H1 (cell line): ENCODE data around the gene ADRM1. TPM values are rescaled to one million over a fixed set of nuclear protein-coding genes. Genes with fewer than 3 reads are reported as not detected.

Experiments
- CTCF ChIA-PET: fragments of 300-600 bp; sonication (Branson Sonifier 250); formaldehyde crosslinking; loops from one replicate; lab custom pipeline; 2021; ENCODE audit not compliant: partially characterized antibody; lab: Charles Lee
- POLR2A ChIA-PET: fragments of 300-600 bp; sonication (Branson Sonifier 250); formaldehyde crosslinking; loops from one replicate; lab custom pipeline; 2021; ENCODE audit warnings: inconsistent platforms; ENCODE audit not compliant: partially characterized antibody; lab: Charles Lee
- DNase-seq, 2 experiments: peaks; one replicate each; pipeline versions ENCODE4 v3.0.0 to v3.0.0-alpha.2; 2010 to 2022; ENCODE audit warnings: low spot score in 2 of 2, low read depth in 1 of 2, mixed read lengths in 1 of 2
- FAIRE-seq: peaks from 2 replicates; lab custom pipeline; 2011; peaks lifted over from hg19 to GRCh38; lab: Jason Lieb, UNC
- H2AFZ ChIP-seq: 2 replicates; pipeline ENCODE4 v1.8.1; 2012; ENCODE audit warnings: low read length, inconsistent platforms
- H2AK5ac ChIP-seq: 2 replicates; pipeline ENCODE4 v1.6.1; 2013; ENCODE audit warnings: low read depth, low read length
- H2BK120ac ChIP-seq: replicated peaks from 2 replicates; pipeline ENCODE3; 2013; ENCODE audit warnings: low read depth, low read length, inconsistent platforms
- H2BK12ac ChIP-seq: 2 replicates; pipeline ENCODE4 v1.6.1; 2013; ENCODE audit warnings: low read depth, low read length
- H2BK15ac ChIP-seq: 2 replicates; pipeline ENCODE4 v1.6.1; 2013; ENCODE audit warnings: low read length
- H2BK20ac ChIP-seq: 2 replicates; pipeline ENCODE4 v1.6.1; 2013; ENCODE audit warnings: low read length
- H2BK5ac ChIP-seq: 2 replicates; pipeline ENCODE4 v1.6.1; 2013; ENCODE audit warnings: low read depth, low read length
- H3K14ac ChIP-seq: 2 replicates; pipeline ENCODE4 v1.6.1; 2013; ENCODE audit warnings: inconsistent platforms; ENCODE audit not compliant: insufficient read length
- H3K18ac ChIP-seq: 2 replicates; pipeline ENCODE4 v1.6.1; 2013; ENCODE audit warnings: low read length; ENCODE audit errors: extremely low read depth
- H3K23ac ChIP-seq: 2 replicates; pipeline ENCODE4 v1.6.1; 2013; ENCODE audit warnings: inconsistent platforms; ENCODE audit not compliant: insufficient read length
- H3K23me2 ChIP-seq: 2 replicates; pipeline ENCODE4 v1.6.1; 2013; ENCODE audit warnings: low read depth, low read length
- H3K27ac ChIP-seq: 2 replicates; pipeline ENCODE4 v1.6.1; 2011; ENCODE audit warnings: low read depth, low read length, inconsistent platforms
- H3K27me3 ChIP-seq, 4 experiments: replicated peaks in 1 of 4; 1 replicate in 1 of 4; 2 replicates in 3 of 4; pipeline versions ENCODE4 v1.6.1 to v1.8.1; 2011 to 2013; ENCODE audit warnings: low read length in 3 of 4, mild to moderate bottlenecking in 3 of 4, inconsistent platforms in 2 of 4, mixed read lengths in 2 of 4, moderate library complexity in 1 of 4; ENCODE audit not compliant: control insufficient read depth in 3 of 4, insufficient read depth in 3 of 4; ENCODE audit errors: extremely low read depth in 1 of 4
- H3K36me3 ChIP-seq, 4 experiments: 2 replicates each; pipeline versions ENCODE4 v1.6.1 to v1.8.1; 2011 to 2013; ENCODE audit warnings: mild to moderate bottlenecking in 4 of 4, low read length in 3 of 4, moderate library complexity in 2 of 4, control low read depth in 1 of 4, inconsistent platforms in 1 of 4; ENCODE audit not compliant: insufficient read depth in 4 of 4, control insufficient read depth in 2 of 4
- H3K4ac ChIP-seq: replicated peaks from 2 replicates; pipeline ENCODE3; 2013; ENCODE audit warnings: low read length, low read depth, mixed read lengths, inconsistent platforms; ENCODE audit not compliant: insufficient read length
- H3K4me1 ChIP-seq, 4 experiments: replicated peaks in 1 of 4; 1 replicate in 1 of 4; 2 replicates in 3 of 4; pipeline versions ENCODE4 v1.6.1 to v1.8.1; 2011 to 2013; ENCODE audit warnings: low read length in 3 of 4, inconsistent platforms in 2 of 4, mixed read lengths in 1 of 4; ENCODE audit not compliant: insufficient read depth in 4 of 4, control insufficient read depth in 3 of 4
- H3K4me2 ChIP-seq, 2 experiments: 2 replicates each; pipeline versions ENCODE4 v1.6.1 to v1.8.1; 2011 to 2013; ENCODE audit warnings: low read depth in 2 of 2, low read length in 2 of 2, control low read depth in 1 of 2, inconsistent platforms in 1 of 2, mild to moderate bottlenecking in 1 of 2; ENCODE audit not compliant: insufficient read depth in 1 of 2
- H3K4me3 ChIP-seq, 4 experiments: fragments of 200-600, 300-600 bp in 1 of 4; sonication (generic), shearing (Covaris generic), sonication (Bioruptor Twin) in 1 of 4; 2 replicates each; pipeline versions ENCODE4 v1.5.1 to v1.8.1; 2011 to 2016; ENCODE audit warnings: low read length in 4 of 4, low read depth in 3 of 4, control low read depth in 2 of 4, inconsistent platforms in 2 of 4, mild to moderate bottlenecking in 2 of 4, mixed read lengths in 1 of 4, moderate library complexity in 1 of 4; ENCODE audit not compliant: insufficient read depth in 2 of 4; ENCODE audit errors: extremely low read depth in 1 of 4
- H3K56ac ChIP-seq: replicated peaks from 2 replicates; pipeline ENCODE3; 2013; ENCODE audit warnings: low read depth, mild to moderate bottlenecking, mixed read lengths, low read length, inconsistent platforms; ENCODE audit not compliant: insufficient read length
- H3K79me1 ChIP-seq: 2 replicates; pipeline ENCODE4 v1.6.1; 2013; ENCODE audit warnings: low read depth, low read length, control low read depth
- H3K79me2 ChIP-seq, 2 experiments: 2 replicates each; pipeline versions ENCODE4 v1.6.1 to v1.8.1; 2012 to 2013; ENCODE audit warnings: low read length in 2 of 2, mild to moderate bottlenecking in 2 of 2, inconsistent platforms in 1 of 2; ENCODE audit not compliant: insufficient read depth in 2 of 2, control insufficient read depth in 1 of 2
- H3K9ac ChIP-seq, 4 experiments: replicated peaks in 1 of 4; 1 replicate in 1 of 4; 2 replicates in 3 of 4; pipeline versions ENCODE4 v1.6.1 to v1.8.1; 2011 to 2013; ENCODE audit warnings: low read depth in 3 of 4, low read length in 3 of 4, control low read depth in 2 of 4, mild to moderate bottlenecking in 2 of 4, moderate library complexity in 2 of 4, inconsistent platforms in 1 of 4; ENCODE audit errors: extremely low read depth in 1 of 4
- H3K9me3 ChIP-seq, 2 experiments: 2 replicates each; pipeline versions ENCODE4 v1.6.1 to v1.8.1; 2012 to 2013; ENCODE audit warnings: mild to moderate bottlenecking in 2 of 2, moderate library complexity in 2 of 2, control low read depth in 1 of 2, inconsistent platforms in 1 of 2, low read depth in 1 of 2, low read length in 1 of 2, mixed read lengths in 1 of 2; ENCODE audit not compliant: insufficient read depth in 2 of 2
- H4K20me1 ChIP-seq, 2 experiments: replicated peaks in 1 of 2; 2 replicates each; pipeline versions ENCODE3 to v1.8.1; 2011 to 2013; ENCODE audit warnings: inconsistent platforms in 2 of 2, low read length in 2 of 2, mild to moderate bottlenecking in 1 of 2; ENCODE audit not compliant: insufficient read depth in 2 of 2, control insufficient read depth in 1 of 2
- H4K5ac ChIP-seq: 2 replicates; pipeline ENCODE4 v1.6.1; 2013; ENCODE audit warnings: low read length, low read depth, mixed read lengths, inconsistent platforms; ENCODE audit not compliant: insufficient read length
- H4K8ac ChIP-seq: 2 replicates; pipeline ENCODE4 v1.8.0; 2013; ENCODE audit warnings: mild to moderate bottlenecking, moderate library complexity, low read length, inconsistent platforms; ENCODE audit not compliant: insufficient read depth; ENCODE audit errors: extremely low read depth
- H4K91ac ChIP-seq: replicated peaks from 2 replicates; pipeline ENCODE3; 2013; ENCODE audit warnings: low read length, mixed read lengths, inconsistent platforms; ENCODE audit not compliant: insufficient read length
- BACH1 ChIP-seq: IDR thresholded peaks from 2 replicates; pipeline ENCODE4 v1.6.1; 2012; ENCODE audit warnings: low read length, improper control_type of control experiment
- CEBPB ChIP-seq: IDR thresholded peaks from 2 replicates; pipeline ENCODE4 v1.6.1; 2012; ENCODE audit warnings: low read depth, low read length
- CHD1 ChIP-seq: IDR thresholded peaks from 2 replicates; pipeline ENCODE4 v1.6.1; 2012; ENCODE audit warnings: low read depth, low read length, improper control_type of control experiment
- CHD2 ChIP-seq: IDR thresholded peaks from 2 replicates; pipeline ENCODE4 v1.6.1; 2012; ENCODE audit warnings: low read length, improper control_type of control experiment
- CREB1 ChIP-seq: IDR thresholded peaks from 2 replicates; pipeline ENCODE4 v1.6.1; 2012; ENCODE audit warnings: inconsistent platforms
- CTBP2 ChIP-seq: IDR thresholded peaks from 2 replicates; pipeline ENCODE4 v1.7.0; 2011; ENCODE audit warnings: borderline replicate concordance, mild to moderate bottlenecking, moderate library complexity, mixed read lengths, low read length; ENCODE audit not compliant: insufficient read depth, insufficient read length
- GTF2F1 ChIP-seq: IDR thresholded peaks from 2 replicates; pipeline ENCODE4 v1.6.1; 2012; ENCODE audit warnings: low read depth, low read length, improper control_type of control experiment, borderline replicate concordance
- JUN ChIP-seq: IDR thresholded peaks from 2 replicates; pipeline ENCODE4 v1.6.1; 2011; ENCODE audit warnings: low read depth, mild to moderate bottlenecking, improper control_type of control experiment, low read length
- KDM4A ChIP-seq: IDR thresholded peaks from one replicate; pipeline ENCODE4 v1.7.1; 2012; ENCODE audit warnings: low read depth, mild to moderate bottlenecking, moderate library complexity, low read length, inconsistent platforms; ENCODE audit not compliant: severe bottlenecking
- KDM5A ChIP-seq: fragments of 200-600 bp; IDR thresholded peaks from 2 replicates; pipeline ENCODE4 v1.7.1; 2012; ENCODE audit warnings: mild to moderate bottlenecking, low read length, inconsistent platforms, mixed read lengths
- POLR2AphosphoS5 ChIP-seq: IDR thresholded peaks from 2 replicates; pipeline ENCODE4 v1.6.1; 2011; ENCODE audit warnings: low read depth, low read length
- POU5F1 ChIP-seq: IDR thresholded peaks from 2 replicates; pipeline ENCODE4 v1.6.1; 2011; ENCODE audit warnings: low read depth, mild to moderate bottlenecking, low read length, moderate library complexity
- SIX5 ChIP-seq: IDR thresholded peaks from 2 replicates; pipeline ENCODE4 v1.6.1; 2011; ENCODE audit warnings: mild to moderate bottlenecking, low read depth, low read length
- USF2 ChIP-seq: IDR thresholded peaks from 2 replicates; pipeline ENCODE4 v1.6.1; 2011; ENCODE audit warnings: low read length, improper control_type of control experiment
- ZNF274 ChIP-seq: IDR thresholded peaks from 2 replicates; pipeline ENCODE4 v1.7.0; 2012; ENCODE audit warnings: low read length, borderline replicate concordance; ENCODE audit errors: extremely low read depth
- WGBS, 2 experiments: shearing (Covaris generic) in 1 of 2; methylation state at CpG; one replicate each; pipeline versions ENCODE4 v1.1.6 to v1.1.7; 2013 to 2015; ENCODE audit warnings: low lambda C conversion rate in 2 of 2, mixed read lengths in 2 of 2, inconsistent platforms in 1 of 2, low coverage in 1 of 2, missing lambda C conversion rate in 1 of 2; ENCODE audit not compliant: insufficient replicate concordance in 2 of 2, insufficient coverage in 1 of 2, insufficient read length in 1 of 2; ENCODE audit errors: extremely low coverage in 1 of 2, missing lambda C conversion rate in 1 of 2; 5-methylcytosine and 5-hydroxymethylcytosine counted together
- polyA plus RNA-seq, 7 experiments: library from polyadenylated mRNA; depleted of rRNA in 3 of 7; stranded (reverse) in 5 of 7; unstranded in 2 of 7; fragments of >200 nt in 5 of 7; fragments of 200-250 nt in 2 of 7; gene quantifications; 1 replicate in 5 of 7; 2 replicates in 1 of 7; 4 replicates in 1 of 7; pipeline versions ENCODE4 v1.2.1 to v1.2.3, GENCODE V29; 2011 to 2013; ENCODE audit warnings: missing spikeins in 2 of 7, mixed read lengths in 2 of 7
- total RNA-seq: library from RNA; stranded (reverse); fragmentation: NEBNext Ultra II Directional; extraction: Animal tissue kit (Norgen Biotek cat#: 25700); gene quantifications from 2 replicates; pipeline ENCODE4 v1.2.1, GENCODE V29; 2021

ADRM1 gene
- total and polyA plus RNA-seq, 2 of the 8 experiments (the other 6 are each of a cell fraction or from before 2014, with no cell fraction given), result 126 to 214 TPM

- no peak overlapping the region for H2BK12ac ChIP-seq
- H2BK5ac ChIP-seq, result no peak overlapping the region; the same call in 1 of the 2 replicates
- no peak for FAIRE-seq
- no peak overlapping the region for H4K5ac ChIP-seq
- H3K9ac ChIP-seq, result no peak overlapping the region
- no peak overlapping the region for H3K4ac ChIP-seq
- H2AFZ ChIP-seq, result no peak overlapping the region
- DNase-seq, result no peak
- no peak overlapping the region for H3K14ac ChIP-seq
- peaks cover 5 to 32% (median 13%) of the 10 kb centered on the region in 4 experiments; a peak in 7 of 8 replicates for H3K36me3 ChIP-seq
- H3K79me2 ChIP-seq, result no peaks in the 10 kb centered on the region
- CTCF ChIA-PET, result interaction anchor here (1.0 kb wide), 1 partner anchor 12 kb away, joined by 3 read pairs; no protein-coding TSS in a partner anchor
- H3K27me3 ChIP-seq, result no peaks in the 10 kb centered on the region
- H3K4me3 ChIP-seq, result no peak overlapping the region
- TF ChIP-seq KDM4A, result no peak
- no peak for TF ChIP-seq KDM5A
- no peak for TF ChIP-seq USF2
- no peak for TF ChIP-seq SIX5
- TF ChIP-seq POU5F1, result no peak
- no peak for TF ChIP-seq GTF2F1
- no peak for TF ChIP-seq CREB1
- TF ChIP-seq CHD2, result no peak
- TF ChIP-seq BACH1, result no peak
- TF ChIP-seq CTBP2, result no peak
- TF ChIP-seq ZNF274, result no peak
- TF ChIP-seq CEBPB, result no peak
- no peak for TF ChIP-seq JUN
- TF ChIP-seq POLR2AphosphoS5, result no peak
- TF ChIP-seq CHD1, result no peak
- TF ChIP-seq, all 59 proteins: peak for 0
- H4K8ac ChIP-seq, result no peak overlapping the region
- no peak overlapping the region for H3K4me2 ChIP-seq
- no peaks in the 10 kb centered on the region for H3K4me1 ChIP-seq
- no peak overlapping the region for H2BK20ac ChIP-seq
- no peak overlapping the region for H2BK120ac ChIP-seq
- no peak overlapping the region for H3K23ac ChIP-seq
- POLR2A ChIA-PET, result interaction anchor here (1.3 kb wide), 1 partner anchor 47 kb away, joined by 3 read pairs; no protein-coding TSS in a partner anchor
- no peak overlapping the region for H4K91ac ChIP-seq
- no peak overlapping the region for H2BK15ac ChIP-seq
- no peaks in the 10 kb centered on the region for H3K9me3 ChIP-seq
- H3K18ac ChIP-seq, result no peak overlapping the region
- H3K56ac ChIP-seq, result no peak overlapping the region
- no peaks in the 10 kb centered on the region; the same call in 1 of the 2 replicates for H3K79me1 ChIP-seq
- peaks cover 0 to 7% of the 10 kb centered on the region in 2 experiments for H4K20me1 ChIP-seq
- no peak overlapping the region for H3K27ac ChIP-seq
- 95% methylated on average over 14 of the region's 14 CpGs; no CpG with 5 or more reads in 1 of the 2 experiments for WGBS, 2 experiments
- H2AK5ac ChIP-seq, result no peak overlapping the region
- no peaks in the 10 kb centered on the region for H3K23me2 ChIP-seq
Measured at GRCh38 chr20:62289131-62289530, 13.7 kb upstream of the ADRM1 start.
